PC-9 (cell line): ENCODE data around the gene DENND1A. TPM values are rescaled to one million over a fixed set of nuclear protein-coding genes. Genes with fewer than 3 reads are reported as not detected.

Source experiments
- BruUV-seq: library from RNA; stranded (reverse); fragments of 400-500 nt; replicated peaks from 2 replicates; lab custom pipeline; 2021; lab: Mats Ljungman, UMichigan
- CTCF ChIA-PET: fragments of 300-600 bp; sonication (Branson Sonifier 250); formaldehyde crosslinking; loops from one replicate; lab custom pipeline; 2022; ENCODE audit warnings: antibody characterized with exemption; lab: Charles Lee
- POLR2A ChIA-PET: fragments of 300-600 bp; sonication (Branson Sonifier 250); formaldehyde crosslinking; loops from one replicate; lab custom pipeline; 2022; ENCODE audit warnings: antibody characterized with exemption; ENCODE audit not compliant: unreplicated experiment; lab: Charles Lee
- DNase-seq, 2 experiments: peaks; one replicate each; pipeline versions ENCODE4 v3.0.0 to v3.0.0-alpha.2; 2015 to 2022; ENCODE audit warnings: mixed read lengths in 1 of 2
- H2AFZ ChIP-seq: fragments of 200-600 bp; sonication (generic); 2 replicates; pipeline ENCODE4 v1.8.1; 2017; ENCODE audit warnings: antibody characterized with exemption
- H3F3A ChIP-seq: fragments of 200-600 bp; sonication (generic); 2 replicates; pipeline ENCODE4 v1.8.1; 2017; ENCODE audit warnings: antibody characterized with exemption, mild to moderate bottlenecking, low read depth; ENCODE audit not compliant: insufficient read depth
- H3K27ac ChIP-seq: fragments of 200-600 bp; sonication (generic); 2 replicates; pipeline ENCODE4 v1.6.1; 2016; ENCODE audit warnings: mixed run types
- H3K27me3 ChIP-seq: fragments of 200-600 bp; sonication (generic); 2 replicates; pipeline ENCODE4 v1.6.1; 2016; ENCODE audit warnings: low read depth, mixed run types; ENCODE audit not compliant: insufficient read depth
- H3K36me3 ChIP-seq: fragments of 200-600 bp; sonication (generic); 2 replicates; pipeline ENCODE4 v1.6.1; 2016; ENCODE audit warnings: low read depth, mixed run types
- H3K4me1 ChIP-seq: fragments of 200-600 bp; sonication (generic); replicated peaks from 2 replicates; pipeline ENCODE4 v1.6.1; 2016; ENCODE audit warnings: mixed run types; ENCODE audit not compliant: insufficient read depth
- H3K4me2 ChIP-seq: fragments of 200-600 bp; sonication (generic); 2 replicates; pipeline ENCODE4 v1.6.1; 2017; ENCODE audit warnings: mixed run types
- H3K4me3 ChIP-seq: fragments of 200-600 bp; sonication (generic); 2 replicates; pipeline ENCODE4 v1.6.1; 2016; ENCODE audit warnings: mixed run types
- H3K79me2 ChIP-seq: fragments of 200-600 bp; sonication (generic); 2 replicates; pipeline ENCODE4 v1.6.1; 2017; ENCODE audit warnings: low read depth, mixed run types
- H3K9me2 ChIP-seq: fragments of 200-600 bp; sonication (generic); 2 replicates; pipeline ENCODE4 v1.8.1; 2017; ENCODE audit warnings: mild to moderate bottlenecking; ENCODE audit not compliant: insufficient read depth
- H3K9me3 ChIP-seq: fragments of 200-600 bp; sonication (generic); 2 replicates; pipeline ENCODE4 v1.8.1; 2016; ENCODE audit warnings: low read depth; ENCODE audit not compliant: insufficient read depth
- H4K20me1 ChIP-seq: fragments of 200-600 bp; sonication (generic); 2 replicates; pipeline ENCODE4 v1.8.1; 2017; ENCODE audit not compliant: insufficient read depth
- CTCF ChIP-seq: fragments of 200-600 bp; sonication (generic); conservative IDR thresholded peaks from 2 replicates; pipeline ENCODE4 v1.6.1; 2017; ENCODE audit warnings: mixed run types, antibody characterized with exemption, mild to moderate bottlenecking, moderate library complexity
- EZH2 ChIP-seq: fragments of 200-600 bp; sonication (generic); IDR thresholded peaks from 2 replicates; pipeline ENCODE4 v1.8.0; 2017; ENCODE audit warnings: antibody characterized with exemption, low read depth
- intact Hi-C: fragments of 100-400 bp; cut with micrococcal nuclease; formaldehyde crosslinking; loops from one replicate; pipeline ENCODE4 v1.10.0; 2022; ENCODE audit not compliant: unreplicated experiment
- total RNA-seq: library from RNA; stranded (reverse); gene quantifications from 2 replicates; pipeline ENCODE4 v1.2.3, GENCODE V29; 2021

Gene DENND1A
- total RNA-seq, 1 experiment from 2014 or later, result 37.7 TPM

GRCh38 chr9:123527981-123528380 lies 401.9 kb downstream of the DENND1A start:
- Histone ChIP-seq H4K20me1 (no peaks in the 10 kb centered on the region), H3K27ac (no peak overlapping the region), H3K27me3 (no peaks in the 10 kb centered on the region), H3K9me2 (no peaks in the 10 kb centered on the region), H3F3A (no peaks in the 10 kb centered on the region), H3K4me1 (no peaks in the 10 kb centered on the region), H3K36me3 (no peaks in the 10 kb centered on the region), H3K4me2 (no peak overlapping the region), H3K9me3 (no peaks in the 10 kb centered on the region), H3K79me2 (no peaks in the 10 kb centered on the region), H2AFZ (no peak overlapping the region), H3K4me3 (no peak overlapping the region)
- POLR2A ChIA-PET, result no interaction called here
- BruUV-seq, result no TSS peak
- no peak for TF ChIP-seq EZH2
- TF ChIP-seq CTCF, result no peak
- CTCF ChIA-PET, result no interaction called here
- no peak for DNase-seq
- intact Hi-C loops, result no loop called here

- no peak for DNase-seq
- no TSS peak for BruUV-seq
- H3K27me3 ChIP-seq, result no peaks in the 10 kb centered on the region
- H3K27ac ChIP-seq, result no peak overlapping the region
- no peak overlapping the region for H3K4me2 ChIP-seq
- H3K9me3 ChIP-seq, result no peaks in the 10 kb centered on the region
- ChIA-PET POLR2A (no interaction called here), CTCF (no interaction called here)
- H2AFZ ChIP-seq, result no peak overlapping the region
- no peaks in the 10 kb centered on the region for H3F3A ChIP-seq
- no peaks in the 10 kb centered on the region for H4K20me1 ChIP-seq
- TF ChIP-seq EZH2, result no peak
- no peak for TF ChIP-seq CTCF
- H3K79me2 ChIP-seq, result no peaks in the 10 kb centered on the region
- H3K4me1 ChIP-seq, result no peaks in the 10 kb centered on the region
- H3K4me3 ChIP-seq, result no peak overlapping the region
- intact Hi-C loops, result no loop called here
- no peaks in the 10 kb centered on the region for H3K36me3 ChIP-seq
- H3K9me2 ChIP-seq, result no peaks in the 10 kb centered on the region
Measured at GRCh38 chr9:123525957-123526356, 404.0 kb downstream of the DENND1A start.

- H3K27ac ChIP-seq, result no peak overlapping the region
- intact Hi-C loops, result no loop called here
- no peaks in the 10 kb centered on the region for H3K9me2 ChIP-seq
- no peaks in the 10 kb centered on the region for H3K79me2 ChIP-seq
- ChIA-PET CTCF (no interaction called here), POLR2A (interaction anchor here (0.5 kb wide), 1 partner anchor 505 kb away, joined by 4 read pairs; no protein-coding TSS in a partner anchor)
- H3K27me3 ChIP-seq, result no peaks in the 10 kb centered on the region
- no TSS peak for BruUV-seq
- no peaks in the 10 kb centered on the region for H3K4me1 ChIP-seq
- H2AFZ ChIP-seq, result no peak overlapping the region
- H3K4me3 ChIP-seq, result no peak overlapping the region
- H3K9me3 ChIP-seq, result no peaks in the 10 kb centered on the region
- DNase-seq, result no peak
- H3F3A ChIP-seq, result no peaks in the 10 kb centered on the region
- no peak overlapping the region for H3K4me2 ChIP-seq
- H4K20me1 ChIP-seq, result no peaks in the 10 kb centered on the region
- TF ChIP-seq CTCF (no peak), EZH2 (no peak)
- H3K36me3 ChIP-seq, result no peaks in the 10 kb centered on the region
Measured at GRCh38 chr9:123525424-123525823, 404.5 kb downstream of the DENND1A start.
